HG03521 (cell line): ENCODE data around the gene CAMTA1.

Experiments used
- ATAC-seq: cut with Tn5 transposase; IDR thresholded peaks from one replicate; pipeline ENCODE4 v1.9.1; 2021; ENCODE audit warnings: mild to moderate bottlenecking, moderate library complexity; ENCODE audit not compliant: unreplicated experiment

Gene CAMTA1

GRCh38 chr1:7418442-7419080 is 633.3 kb downstream of the CAMTA1 start:
- ATAC-seq = no peak

GRCh38 chr1:7420098-7420445 is 634.8 kb downstream of the CAMTA1 start:
- ATAC-seq = no peak

GRCh38 chr1:7420470-7421100 is 635.3 kb downstream of the CAMTA1 start:
- ATAC-seq = no peak

GRCh38 chr1:7421471-7422075 is 636.3 kb downstream of the CAMTA1 start:
- ATAC-seq = no peak

- no peak for ATAC-seq
Measured at GRCh38 chr1:7422081-7422480, 636.8 kb downstream of the CAMTA1 start.

GRCh38 chr1:7422561-7422960 is 637.3 kb downstream of the CAMTA1 start:
- ATAC-seq = no peak

GRCh38 chr1:7422966-7423365 is 637.7 kb downstream of the CAMTA1 start:
- ATAC-seq = no peak

GRCh38 chr1:7424352-7424890 is 639.2 kb downstream of the CAMTA1 start:
- no peak for ATAC-seq

- no peak for ATAC-seq
Measured at GRCh38 chr1:7425229-7425628, 640.0 kb downstream of the CAMTA1 start.

- ATAC-seq = no peak
Measured at GRCh38 chr1:7425771-7426170, 640.5 kb downstream of the CAMTA1 start.

- ATAC-seq = no peak
Measured at GRCh38 chr1:7426780-7427604, 641.7 kb downstream of the CAMTA1 start.

GRCh38 chr1:7427605-7428300 is 642.5 kb downstream of the CAMTA1 start:
- ATAC-seq = no peak

GRCh38 chr1:7429290-7429689 is 644.0 kb downstream of the CAMTA1 start:
- ATAC-seq = no peak

GRCh38 chr1:7430047-7430608 is 644.9 kb downstream of the CAMTA1 start:
- ATAC-seq = no peak

GRCh38 chr1:7430691-7431090 is 645.4 kb downstream of the CAMTA1 start:
- ATAC-seq = no peak

- no peak for ATAC-seq
Measured at GRCh38 chr1:7432102-7432899, 647.0 kb downstream of the CAMTA1 start.

- no peak for ATAC-seq
Measured at GRCh38 chr1:7432900-7433380, 647.7 kb downstream of the CAMTA1 start.

- ATAC-seq = no peak
Measured at GRCh38 chr1:7434566-7434965, 649.3 kb downstream of the CAMTA1 start.

- no peak for ATAC-seq
Measured at GRCh38 chr1:7435276-7436055, 650.2 kb downstream of the CAMTA1 start.
